Upper lobe of left lung (tissue), 6 donors: Measurements from ENCODE around the gene SH3BP5. TPM values are rescaled to one million over a fixed set of nuclear protein-coding genes. Genes with fewer than 3 reads are reported as not detected.
A peak's percentile ranks its signal among the peaks of the same experiment; 100 is the strongest.

Source experiments
- ATAC-seq, 2 donors: fragments of 200-7000 bp; cut with Tn5 transposase; one replicate each; pipeline ENCODE4 v1.9.1; 2022; ENCODE audit warnings: mild to moderate bottlenecking in 2 of 2, moderate library complexity in 2 of 2; ENCODE audit not compliant: low FRiP score in 2 of 2
- DNase-seq, 2 donors: peaks; one replicate each; pipeline ENCODE4 v3.0.0-alpha.2; 2019 to 2020
- H3K27ac ChIP-seq, 4 donors: fragments of 200-600 bp; sonication (generic); one replicate each; pipeline ENCODE4 v1.5.1; 2016 to 2019
- H3K27me3 ChIP-seq, 4 donors: fragments of 200-600 bp; sonication (generic); one replicate each; pipeline ENCODE4 v1.5.1; 2017 to 2019
- H3K36me3 ChIP-seq, 4 donors: fragments of 200-600 bp; sonication (generic); one replicate each; pipeline ENCODE4 v1.5.1; 2016 to 2019
- H3K4me1 ChIP-seq, 4 donors: fragments of 200-600 bp; sonication (generic); one replicate each; pipeline ENCODE4 v1.5.1; 2018 to 2019
- H3K4me3 ChIP-seq, 4 donors: fragments of 200-600 bp; sonication (generic); one replicate each; pipeline ENCODE4 v1.5.1; 2017 to 2019; ENCODE audit warnings: mild to moderate bottlenecking in 2 of 4, moderate library complexity in 1 of 4
- H3K9me3 ChIP-seq, 4 donors: fragments of 200-600 bp; sonication (generic); one replicate each; pipeline ENCODE4 v1.5.1; 2018 to 2019
- EP300 ChIP-seq, 4 donors: sonication (generic); formaldehyde crosslinking; IDR thresholded peaks; one replicate each; pipeline ENCODE4 v1.5.1; 2017; ENCODE audit warnings: antibody characterized with exemption in 4 of 4, control low read depth in 2 of 4
- POLR2A ChIP-seq, 4 donors: fragments of 450-650 bp; IDR thresholded peaks; one replicate each; pipeline ENCODE4 v1.5.1; 2016 to 2017; ENCODE audit warnings: antibody characterized with exemption in 4 of 4, mild to moderate bottlenecking in 2 of 4
- POLR2AphosphoS5 ChIP-seq, 2 donors: sonication (generic); formaldehyde crosslinking; IDR thresholded peaks; one replicate each; pipeline ENCODE4 v1.5.1; 2017; ENCODE audit warnings: antibody characterized with exemption in 2 of 2
- WGBS, 2 donors: methylation state at CpG; one replicate each; pipeline ENCODE4 v1.1.5; 2017 to 2018; 5-methylcytosine and 5-hydroxymethylcytosine counted together
- total RNA-seq, 6 donors: library from RNA; depleted of rRNA in 4 of 6; stranded (reverse); fragments of >200 nt in 4 of 6; gene quantifications; one replicate each; pipeline versions ENCODE4 v1.1.0 to v1.2.1, GENCODE V29; 2016 to 2021
- TF ChIP-seq, protein P1 (sequence below), 6 experiments: fragments of 450-650 bp in 4 of 6; fragments of 200-600 bp in 2 of 6; sonication (generic) in 2 of 6; IDR thresholded peaks; one replicate each; pipeline ENCODE4 v1.5.1; 2016 to 2019; ENCODE audit warnings: antibody characterized with exemption in 6 of 6
- donor health status: DM: no; HTN: no; CAD: no; lungs with moderate emphysema.
- donor health status: DM: no; HTN: yes; CAD: no; lungs with severe emphysema.

Gene SH3BP5
- total RNA-seq, 6 donors from 2014 or later, result 83.8 to 150 (median 94.7) TPM

DNA sequence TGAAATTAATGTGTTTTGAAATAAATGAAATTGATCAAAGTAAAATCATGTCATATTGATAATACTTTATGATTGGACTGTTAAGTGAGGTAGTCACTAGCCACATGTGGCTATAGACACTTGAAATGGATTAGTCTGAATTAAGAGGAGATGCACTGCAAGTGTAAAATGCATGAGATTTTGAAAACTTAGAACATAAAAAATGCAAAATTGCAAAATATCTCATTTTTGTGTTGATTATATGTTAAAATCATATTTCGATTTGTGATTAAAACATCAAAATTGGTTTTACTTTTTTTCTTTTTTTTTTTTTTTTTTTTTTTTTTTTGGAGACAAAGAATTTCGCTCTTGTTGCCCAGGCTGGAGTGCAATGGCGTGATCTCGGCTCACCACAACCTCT, 103.1 kb downstream of the SH3BP5 start:
- Histone ChIP-seq H3K4me3 (no peak overlapping the region), H3K36me3 (peaks cover 29 to 91% (median 45%) of the 10 kb centered on the region in 4 donors), H3K27ac (no peak overlapping the region), H3K9me3 (no peaks in the 10 kb centered on the region), H3K27me3 (no peaks in the 10 kb centered on the region), H3K4me1 (no peaks in the 10 kb centered on the region)
- ATAC-seq (no peak), DNase-seq (no peak)
- TF ChIP-seq POLR2AphosphoS5 (IDR thresholded peaks at IDR 0.05) (no peak), EP300 (IDR thresholded peaks at IDR 0.05) (no peak), POLR2A (IDR thresholded peaks at IDR 0.05) (no peak)
- TF ChIP-seq, protein P1, sequence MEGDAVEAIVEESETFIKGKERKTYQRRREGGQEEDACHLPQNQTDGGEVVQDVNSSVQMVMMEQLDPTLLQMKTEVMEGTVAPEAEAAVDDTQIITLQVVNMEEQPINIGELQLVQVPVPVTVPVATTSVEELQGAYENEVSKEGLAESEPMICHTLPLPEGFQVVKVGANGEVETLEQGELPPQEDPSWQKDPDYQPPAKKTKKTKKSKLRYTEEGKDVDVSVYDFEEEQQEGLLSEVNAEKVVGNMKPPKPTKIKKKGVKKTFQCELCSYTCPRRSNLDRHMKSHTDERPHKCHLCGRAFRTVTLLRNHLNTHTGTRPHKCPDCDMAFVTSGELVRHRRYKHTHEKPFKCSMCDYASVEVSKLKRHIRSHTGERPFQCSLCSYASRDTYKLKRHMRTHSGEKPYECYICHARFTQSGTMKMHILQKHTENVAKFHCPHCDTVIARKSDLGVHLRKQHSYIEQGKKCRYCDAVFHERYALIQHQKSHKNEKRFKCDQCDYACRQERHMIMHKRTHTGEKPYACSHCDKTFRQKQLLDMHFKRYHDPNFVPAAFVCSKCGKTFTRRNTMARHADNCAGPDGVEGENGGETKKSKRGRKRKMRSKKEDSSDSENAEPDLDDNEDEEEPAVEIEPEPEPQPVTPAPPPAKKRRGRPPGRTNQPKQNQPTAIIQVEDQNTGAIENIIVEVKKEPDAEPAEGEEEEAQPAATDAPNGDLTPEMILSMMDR (IDR thresholded peaks at IDR 0.05), result no peak
- WGBS, 2 donors, result 96 to 98% methylated on average over 4 of the region's 4 CpGs

DNA sequence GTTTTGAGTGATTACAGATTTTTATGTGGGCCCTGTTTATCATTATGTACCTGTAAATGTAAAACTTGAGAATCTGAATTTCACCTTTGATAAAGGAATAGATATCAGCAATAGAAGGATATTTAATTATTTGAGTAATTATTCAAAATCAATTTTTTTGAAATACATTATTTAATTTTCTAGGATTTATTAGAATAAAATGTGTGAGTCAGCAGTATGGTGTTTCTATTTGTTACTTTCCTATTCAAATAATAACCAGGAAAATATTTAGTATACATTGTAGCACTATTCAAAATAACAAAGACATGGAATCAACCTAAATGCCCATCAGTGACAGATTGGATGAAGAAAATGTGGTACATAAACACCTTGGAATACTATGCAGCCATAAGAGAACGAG, 104.2 kb downstream of the SH3BP5 start:
- DNase-seq, result no peak

DNA sequence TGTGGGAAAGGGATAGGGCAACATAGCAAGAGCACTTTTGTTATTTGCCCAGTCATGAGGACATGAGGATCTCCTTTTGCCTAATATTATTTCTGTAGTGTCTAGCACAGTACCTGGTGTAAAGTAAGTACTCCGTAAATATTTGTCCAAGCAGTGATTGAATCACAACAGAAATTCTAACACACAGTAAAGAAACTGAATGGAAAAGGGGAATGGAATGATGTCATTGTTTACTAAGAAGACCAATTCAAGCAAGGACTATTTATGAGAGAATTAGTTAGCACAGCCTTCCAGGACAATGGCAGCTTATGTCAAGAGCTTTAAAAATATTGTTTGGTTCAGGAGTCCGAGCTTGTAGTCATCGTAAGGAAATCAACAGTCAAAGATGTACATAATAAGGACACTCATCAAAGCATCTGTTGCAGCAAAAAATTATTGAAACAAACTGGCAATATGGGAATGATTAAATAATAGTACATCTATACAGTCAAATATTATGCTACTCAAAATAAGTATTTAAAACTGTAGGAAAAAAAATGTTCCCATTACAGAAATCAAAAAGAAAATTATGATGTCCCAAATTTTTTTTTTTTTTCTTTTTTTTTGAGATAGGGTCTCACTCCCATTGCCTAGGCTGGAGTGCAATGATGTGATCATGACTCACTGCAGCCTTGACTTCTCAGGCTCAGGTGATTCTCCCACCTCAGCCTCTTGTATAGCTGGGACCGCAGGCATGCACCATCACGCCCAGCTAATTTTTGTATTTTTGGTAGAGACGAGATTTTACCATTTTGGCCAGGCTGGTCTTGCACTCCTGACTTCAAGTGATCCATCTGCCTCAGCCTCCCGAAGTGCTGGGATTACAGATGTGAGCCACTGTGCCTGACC, 108.5 kb downstream of the SH3BP5 start:
- peaks cover 0 to 2% (median 0%) of the 10 kb centered on the region in 4 donors for H3K4me1 ChIP-seq
- no peak overlapping the region for H3K4me3 ChIP-seq
- H3K27ac ChIP-seq, result peak overlapping the region in 1 of 4 donors; percentile 42
- H3K27me3 ChIP-seq, result no peaks in the 10 kb centered on the region
- WGBS, 2 donors, result 83 to 87% methylated on average over 7 of the region's 7 CpGs
- peaks cover 23 to 94% (median 41%) of the 10 kb centered on the region in 4 donors for H3K36me3 ChIP-seq
- no peaks in the 10 kb centered on the region for H3K9me3 ChIP-seq
- ATAC-seq (no peak), DNase-seq (no peak)
- TF ChIP-seq, protein P1 (IDR thresholded peaks at IDR 0.05), result no peak
- TF ChIP-seq POLR2AphosphoS5 (IDR thresholded peaks at IDR 0.05) (no peak), POLR2A (IDR thresholded peaks at IDR 0.05) (no peak), EP300 (IDR thresholded peaks at IDR 0.05) (no peak)

More for the DNA sequence above, 104.2 kb downstream of the SH3BP5 start:
- Histone ChIP-seq H3K36me3 (peaks cover 20 to 91% (median 37%) of the 10 kb centered on the region in 4 donors), H3K4me1 (peaks cover 0 to 2% (median 0%) of the 10 kb centered on the region in 4 donors), H3K4me3 (no peak overlapping the region), H3K27ac (no peak overlapping the region), H3K9me3 (no peaks in the 10 kb centered on the region), H3K27me3 (no peaks in the 10 kb centered on the region)
- 83 to 94% methylated on average over 1 of the region's 1 CpG for WGBS, 2 donors
- ATAC-seq, result no peak
- TF ChIP-seq, protein P1 (IDR thresholded peaks at IDR 0.05), result no peak
- no peak for TF ChIP-seq EP300 (IDR thresholded peaks at IDR 0.05)
- TF ChIP-seq POLR2A (IDR thresholded peaks at IDR 0.05), result no peak
- TF ChIP-seq POLR2AphosphoS5 (IDR thresholded peaks at IDR 0.05), result no peak

DNA sequence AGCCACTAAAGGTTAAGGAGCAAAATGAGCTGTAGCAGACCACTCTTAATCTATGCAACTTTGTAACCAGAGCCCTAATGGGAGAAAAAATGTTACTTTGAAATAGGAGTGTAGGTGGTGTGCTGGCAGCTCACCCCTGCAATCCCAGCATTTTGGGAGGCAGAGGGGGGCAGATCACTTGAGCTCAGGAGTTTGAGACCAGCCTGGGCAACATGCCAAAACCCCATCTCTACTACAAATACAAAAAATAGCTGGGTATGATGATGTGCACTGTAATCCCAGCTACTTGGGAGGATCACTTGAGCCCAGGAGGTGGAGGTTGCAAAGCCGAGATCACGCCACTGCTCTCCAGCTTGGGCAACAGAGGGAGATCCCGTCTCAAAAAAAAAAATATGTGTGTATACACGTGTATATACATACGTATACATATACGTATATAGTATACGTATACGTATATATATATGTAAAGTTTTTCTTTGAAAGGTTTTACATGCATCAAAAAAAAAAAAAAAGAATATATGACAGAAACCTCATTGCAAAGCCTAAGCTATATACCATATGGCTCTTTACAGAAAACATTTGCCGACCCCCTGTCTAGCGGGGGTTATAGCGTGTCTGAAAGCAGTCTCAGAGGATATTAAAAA, 110.7 kb downstream of the SH3BP5 start:
- no peaks in the 10 kb centered on the region for H3K9me3 ChIP-seq
- no peaks in the 10 kb centered on the region for H3K27me3 ChIP-seq
- TF ChIP-seq POLR2A (IDR thresholded peaks at IDR 0.05) (no peak), EP300 (IDR thresholded peaks at IDR 0.05) (no peak), POLR2AphosphoS5 (IDR thresholded peaks at IDR 0.05) (no peak)
- TF ChIP-seq, protein P1 (IDR thresholded peaks at IDR 0.05), result no peak
- DNase-seq, result no peak
- no peak for ATAC-seq
- H3K4me1 ChIP-seq, result peaks cover 0 to 2% (median 0%) of the 10 kb centered on the region in 4 donors
- peaks cover 23 to 95% (median 40%) of the 10 kb centered on the region in 4 donors for H3K36me3 ChIP-seq
- no peak overlapping the region for H3K27ac ChIP-seq
- WGBS, 2 donors, result 94 to 95% methylated on average over 11 of the region's 11 CpGs
- no peak overlapping the region for H3K4me3 ChIP-seq
